Neutrophil (primary cell): ENCODE measurements around the gene CHST5.

Source experiments
- H3K27ac ChIP-seq: fragments of 200-600 bp; sonication (generic); 2 replicates; pipeline ENCODE4 v1.5.1; 2016; ENCODE audit warnings: mild to moderate bottlenecking, moderate library complexity
- H3K27me3 ChIP-seq: fragments of 200-600 bp; sonication (generic); 2 replicates; pipeline ENCODE4 v1.6.0; 2016; ENCODE audit warnings: mild to moderate bottlenecking
- H3K36me3 ChIP-seq: fragments of 200-600 bp; sonication (generic); 2 replicates; pipeline ENCODE4 v1.5.1; 2017
- H3K4me1 ChIP-seq, 2 experiments: fragments of 200-600 bp in 1 of 2; sonication (generic) in 1 of 2; 1 replicate in 1 of 2; 2 replicates in 1 of 2; pipeline versions ENCODE4 v1.5.1 to v1.6.1; 2013 to 2016; ENCODE audit warnings: low read depth in 1 of 2, low read length in 1 of 2, mild to moderate bottlenecking in 1 of 2, moderate library complexity in 1 of 2; ENCODE audit not compliant: control insufficient read depth in 1 of 2, insufficient read depth in 1 of 2
- H3K4me3 ChIP-seq, 2 experiments: fragments of 200-600 bp in 1 of 2; sonication (generic) in 1 of 2; 1 replicate in 1 of 2; 2 replicates in 1 of 2; pipeline ENCODE4 v1.5.1; 2013 to 2016; ENCODE audit warnings: low read depth in 1 of 2, low read length in 1 of 2, mild to moderate bottlenecking in 1 of 2, moderate library complexity in 1 of 2
- H3K9me3 ChIP-seq: fragments of 200-600 bp; sonication (generic); 2 replicates; pipeline ENCODE4 v1.5.1; 2016
- CTCF ChIP-seq: fragments of 200-600 bp; sonication (generic); IDR thresholded peaks from 2 replicates; pipeline ENCODE4 v1.5.1; 2016; ENCODE audit warnings: antibody characterized with exemption

Gene CHST5

GRCh38 chr16:75566758-75567255 lies 30.9 kb upstream of the CHST5 start:
- TF ChIP-seq CTCF, result no peak

DNA sequence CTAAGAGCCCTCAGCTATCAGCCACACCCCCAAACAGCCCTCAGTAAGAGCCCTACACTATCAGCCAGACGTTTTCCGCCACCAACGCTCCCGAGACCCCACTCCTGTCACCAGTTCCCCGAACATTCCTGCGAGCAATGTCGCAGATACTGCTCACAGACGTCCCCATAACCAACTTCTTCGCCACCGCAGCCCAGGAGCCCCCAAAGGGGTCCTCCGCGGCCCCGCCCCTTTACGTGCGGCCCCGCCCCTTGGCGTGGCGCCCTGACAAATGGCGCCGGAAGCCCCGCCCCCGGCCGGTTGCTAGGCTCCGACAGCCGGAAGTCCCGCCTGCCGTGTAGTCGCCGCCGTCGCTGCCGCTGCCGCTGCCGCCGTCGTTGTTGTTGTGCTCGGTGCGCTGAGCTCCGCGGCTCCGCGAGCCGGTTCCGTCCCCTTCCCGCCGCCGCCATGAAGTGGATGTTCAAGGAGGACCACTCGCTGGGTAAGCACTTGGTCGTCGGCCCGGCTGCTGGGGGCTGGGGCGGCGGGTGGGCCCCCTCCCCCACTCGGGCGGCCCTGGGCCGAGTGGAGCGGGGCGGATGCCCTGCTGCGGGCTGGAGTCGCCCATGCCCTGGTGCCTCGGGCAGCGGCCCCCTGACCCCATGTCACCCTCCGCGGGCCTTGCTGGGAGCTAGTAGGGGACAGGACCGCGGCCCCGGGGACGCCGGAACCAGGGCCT lies 30.3 kb upstream of the CHST5 start, which contains the start of gene GABARAPL2:
GABARAPL2 (plus strand) TSS at position 340 of the 718 bp plus-strand sequence; CDS start at position 448, 108 bp downstream.
- Histone ChIP-seq H3K27ac (peak within 1 kb of the TSS; percentile 85), H3K9me3 (no peaks in the 10 kb centered on the region), H3K4me1 (peaks cover 49 to 60% of the 10 kb centered on the region in 2 experiments), H3K4me3 (peak within 1 kb of the TSS; percentile 68 to 97), H3K27me3 (peaks cover 27% of the 10 kb centered on the region), H3K36me3 (peaks cover 40% of the 10 kb centered on the region)
- TF ChIP-seq CTCF, result peak; percentile 22

More at GRCh38 chr16:75566758-75567255, 30.9 kb upstream of the CHST5 start:
- peak overlapping the region; percentile 85 for H3K27ac ChIP-seq
- H3K36me3 ChIP-seq, result peaks cover 46% of the 10 kb centered on the region
- H3K9me3 ChIP-seq, result no peaks in the 10 kb centered on the region
- peaks cover 26% of the 10 kb centered on the region for H3K27me3 ChIP-seq
- peak overlapping the region; percentile 68 to 97 for H3K4me3 ChIP-seq
- H3K4me1 ChIP-seq, result peaks cover 49 to 60% of the 10 kb centered on the region in 2 experiments

DNA sequence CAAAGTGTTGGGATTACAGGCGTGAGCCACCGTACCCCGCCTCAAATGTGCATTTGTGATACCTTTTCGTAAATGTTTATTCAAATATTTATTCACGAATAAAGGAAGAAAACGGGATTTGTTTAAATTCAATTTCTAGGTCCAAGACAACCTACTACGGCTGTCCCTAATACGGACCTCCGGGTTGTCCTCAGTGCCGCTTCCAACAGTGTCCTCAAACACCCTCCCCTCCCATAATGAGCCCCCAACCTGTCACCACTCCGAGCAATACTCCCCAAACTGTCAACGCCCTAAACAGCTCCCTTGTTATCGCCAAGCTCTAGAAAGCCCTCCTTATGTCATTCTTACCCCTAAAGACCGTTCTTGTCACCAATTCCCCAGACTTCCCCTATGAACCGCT lies 29.7 kb upstream of the CHST5 start:
- H3K36me3 ChIP-seq, result peaks cover 34% of the 10 kb centered on the region
- H3K9me3 ChIP-seq, result no peaks in the 10 kb centered on the region
- H3K27me3 ChIP-seq, result peaks cover 30% of the 10 kb centered on the region
- peak overlapping the region; percentile 68 to 97 for H3K4me3 ChIP-seq
- H3K4me1 ChIP-seq, result peaks cover 49 to 55% of the 10 kb centered on the region in 2 experiments
- H3K27ac ChIP-seq, result peak overlapping the region; percentile 85
- no peak for TF ChIP-seq CTCF

- Histone ChIP-seq H3K4me1 (peaks cover 17 to 18% of the 10 kb centered on the region in 2 experiments), H3K27ac (no peak overlapping the region), H3K36me3 (no peaks in the 10 kb centered on the region), H3K9me3 (no peaks in the 10 kb centered on the region), H3K27me3 (peaks cover 66% of the 10 kb centered on the region), H3K4me3 (no peak overlapping the region)
- no peak for TF ChIP-seq CTCF
Measured at GRCh38 chr16:75559564-75560372, 23.9 kb upstream of the CHST5 start.

GRCh38 chr16:75558846-75559401 lies 23.0 kb upstream of the CHST5 start:
- Histone ChIP-seq H3K4me1 (peaks cover 16 to 17% of the 10 kb centered on the region in 2 experiments), H3K27me3 (peaks cover 69% of the 10 kb centered on the region), H3K36me3 (no peaks in the 10 kb centered on the region), H3K27ac (no peak overlapping the region), H3K4me3 (no peak overlapping the region), H3K9me3 (no peaks in the 10 kb centered on the region)
- no peak for TF ChIP-seq CTCF
